Stimulated activated naive CD4-positive, alpha-beta T cell treated with Interleukin-2 at 50 U/mL for 16 hours (primary cell): ENCODE measurements around the gene KCNE2.
"Not testable (repeated sequence)": the region's sequence is repeated elsewhere in the genome, so short reads cannot be mapped to it uniquely, and the experiment has no call there.

ENCODE experiments used
- DNase-seq: peaks from one replicate; lab custom pipeline; 2025; lab: John Stamatoyannopoulos, UW

Gene KCNE2

DNA sequence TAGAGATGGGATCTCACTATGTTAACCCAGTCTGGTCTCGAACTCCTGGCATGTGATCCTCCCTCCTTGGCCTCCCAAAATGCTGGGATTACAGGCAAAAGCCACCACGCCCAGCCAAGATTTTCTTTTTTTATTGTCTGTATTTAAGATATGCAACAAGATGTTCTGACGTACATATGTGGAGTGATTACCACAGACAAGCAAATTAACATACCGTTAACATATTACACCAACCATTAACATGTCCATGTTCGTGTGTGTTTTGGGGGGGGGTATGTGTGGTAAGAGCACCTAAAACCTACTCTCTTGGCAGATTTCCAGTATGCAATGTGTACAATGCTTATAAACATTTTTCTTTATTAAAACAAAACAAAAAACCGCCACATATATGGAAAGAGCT, 10.6 kb upstream of the KCNE2 start:
- DNase-seq: no peak

GRCh38 chr21:34354836-34355235, 9.0 kb upstream of the KCNE2 start:
- no peak for DNase-seq

- DNase-seq: no peak
Measured at GRCh38 chr21:34355570-34355969, 8.2 kb upstream of the KCNE2 start.

- DNase-seq: no peak
Measured at GRCh38 chr21:34357889-34358288, 5.9 kb upstream of the KCNE2 start.

- DNase-seq: no peak
Measured at GRCh38 chr21:34358866-34359265, 4.9 kb upstream of the KCNE2 start.

DNA sequence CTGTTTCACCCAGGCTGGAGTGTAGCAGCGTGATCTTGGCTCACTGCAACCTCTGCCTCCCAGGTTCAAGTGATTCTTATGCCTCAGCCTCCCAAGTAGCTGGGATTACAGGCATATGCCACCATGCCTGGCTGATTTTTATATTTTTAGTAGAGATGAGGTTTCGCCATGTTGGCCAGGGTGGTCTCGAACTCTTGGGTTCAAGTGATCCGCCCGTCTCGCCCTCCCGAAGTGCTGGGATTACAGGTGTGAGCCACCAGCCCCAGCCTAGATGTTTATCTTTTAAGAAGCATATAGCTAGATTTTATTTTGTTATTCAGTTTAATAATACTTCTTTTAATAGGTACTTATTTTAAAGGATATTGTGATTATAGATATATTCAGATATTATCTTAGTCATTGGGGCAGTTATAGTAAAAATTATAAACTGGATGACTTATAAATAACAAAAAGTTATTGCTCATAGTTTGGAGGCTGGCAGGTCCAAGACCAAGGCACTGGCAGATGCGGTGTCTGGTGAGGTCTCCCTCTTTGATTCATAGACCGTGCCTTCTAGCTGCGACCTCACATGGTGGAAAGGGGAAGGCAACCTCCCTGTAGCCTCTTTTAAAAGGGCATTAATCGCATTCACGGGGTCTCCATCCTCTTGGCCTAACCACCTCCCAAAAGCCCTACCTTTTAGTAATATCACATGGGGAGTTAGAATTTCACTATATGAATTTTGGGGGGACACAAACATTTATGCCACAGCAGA, 3.1 kb upstream of the KCNE2 start:
- no peak for DNase-seq

DNA sequence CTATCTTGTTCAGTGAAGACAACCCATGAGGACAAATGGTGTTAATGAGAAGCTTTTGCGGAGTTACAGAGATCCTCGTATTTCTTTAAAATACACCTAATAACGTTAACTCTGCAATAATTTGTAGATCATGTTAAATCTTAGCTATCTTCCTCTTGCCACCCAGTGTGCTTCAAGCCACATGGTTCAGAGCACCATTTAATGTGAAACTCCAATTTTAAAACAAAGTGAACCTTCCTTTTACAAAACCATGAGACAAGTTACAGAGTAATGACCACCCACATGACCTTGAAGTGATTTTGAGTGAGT, 1.7 kb upstream of the KCNE2 start:
- DNase-seq: no peak

DNA sequence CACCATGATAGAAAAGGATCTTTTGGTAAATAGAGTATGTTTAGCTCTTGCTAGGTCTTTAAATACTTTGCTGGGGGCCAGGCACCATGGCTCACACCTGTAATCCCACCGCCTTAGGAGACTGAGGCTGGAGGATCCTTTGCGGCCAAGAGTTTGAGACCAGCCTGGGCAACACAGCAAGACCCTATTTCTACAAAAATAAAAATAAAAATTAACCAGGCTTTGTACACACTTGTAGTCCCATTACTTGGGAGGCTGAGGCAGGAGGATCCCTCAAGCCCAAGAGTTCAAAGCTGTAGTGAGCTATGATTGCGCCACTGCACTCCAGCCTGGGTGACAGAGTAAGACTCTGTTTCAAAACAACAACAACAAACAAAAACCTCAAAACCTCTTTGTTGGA, 1.1 kb upstream of the KCNE2 start:
- no peak for DNase-seq

- no peak for DNase-seq
Measured at GRCh38 chr21:34364921-34365320, 1.1 kb downstream of the KCNE2 start.

- DNase-seq: no peak
Measured at GRCh38 chr21:34365809-34366208, 2.0 kb downstream of the KCNE2 start.

DNA sequence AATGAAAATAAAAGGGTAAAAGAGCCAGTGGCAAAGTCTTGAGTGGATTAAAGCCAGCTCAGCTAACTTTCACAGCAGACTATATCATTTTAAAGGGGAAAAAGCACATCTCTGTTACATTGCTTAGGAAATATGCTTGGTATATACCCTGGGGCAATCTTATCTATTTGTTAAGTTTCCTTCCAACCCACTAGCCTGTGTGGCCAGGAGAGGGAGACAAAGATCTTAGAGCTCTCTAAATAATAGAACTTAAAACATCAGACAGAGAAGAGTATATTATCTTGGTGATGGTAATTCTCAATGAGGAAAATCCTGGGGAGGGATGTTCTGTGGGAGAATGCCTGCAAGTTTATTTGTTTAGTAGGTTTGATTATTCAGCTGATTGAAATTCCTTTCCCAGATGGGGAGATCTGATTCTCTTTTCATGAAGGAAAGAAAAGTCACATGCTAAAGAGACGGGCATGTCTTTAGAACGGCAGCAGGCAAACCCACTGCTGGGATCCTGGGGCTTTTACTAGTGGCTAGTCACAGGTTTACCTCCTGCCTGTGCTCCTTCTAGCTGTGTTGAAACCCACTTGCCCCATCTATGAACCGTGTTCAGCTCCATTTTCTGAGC, 3.6 kb downstream of the KCNE2 start:
- DNase-seq: peak; percentile 23

GRCh38 chr21:34369741-34370140, 5.9 kb downstream of the KCNE2 start:
- no peak for DNase-seq

DNA sequence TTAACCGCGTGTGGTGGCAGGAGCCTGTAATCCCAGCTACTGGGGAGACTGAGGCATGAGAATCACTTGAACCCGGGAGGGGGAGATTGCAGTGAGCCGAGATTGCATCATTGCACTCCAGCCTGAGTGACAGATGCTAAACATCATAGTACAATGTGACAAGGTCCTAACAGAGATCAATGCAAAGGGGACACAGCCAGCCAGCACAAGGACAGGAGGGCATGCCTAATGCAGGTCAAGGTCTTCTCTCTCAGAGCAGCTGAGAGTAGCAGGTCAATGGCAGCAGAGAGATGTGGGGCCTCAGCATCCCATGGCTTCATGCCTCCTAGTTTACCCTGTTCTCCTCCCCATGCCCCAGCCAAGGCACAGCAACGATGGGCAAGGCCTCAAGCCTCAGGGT, 8.5 kb downstream of the KCNE2 start:
- DNase-seq: no peak

DNA sequence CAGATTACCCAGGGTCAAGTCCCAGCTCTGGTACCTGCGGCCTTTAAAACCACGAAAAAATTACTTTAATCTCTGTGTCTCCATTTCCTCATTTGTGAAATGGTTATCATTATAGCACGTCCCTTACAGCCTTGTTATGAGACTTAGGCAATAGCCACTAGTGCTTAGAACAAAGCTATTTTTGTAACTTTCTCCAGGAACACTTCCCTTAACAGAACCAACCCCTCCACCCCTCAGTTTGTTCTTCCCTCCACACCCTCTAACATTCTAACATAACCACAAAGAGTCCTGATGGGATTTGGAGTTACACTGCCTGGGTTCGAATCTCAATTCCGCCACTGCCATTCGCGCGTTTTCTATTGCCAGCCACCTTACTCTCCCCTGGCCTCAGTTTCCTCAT, 10.7 kb downstream of the KCNE2 start:
- DNase-seq: not testable (repeated sequence)

GRCh38 chr21:34374940-34375618, 11.3 kb downstream of the KCNE2 start, which contains the start of gene SMIM11:
SMIM11 (plus strand) TSS chr21:34375507; CDS start chr21:34379505, 3,998 bp downstream.
- DNase-seq: not testable (repeated sequence)

DNA sequence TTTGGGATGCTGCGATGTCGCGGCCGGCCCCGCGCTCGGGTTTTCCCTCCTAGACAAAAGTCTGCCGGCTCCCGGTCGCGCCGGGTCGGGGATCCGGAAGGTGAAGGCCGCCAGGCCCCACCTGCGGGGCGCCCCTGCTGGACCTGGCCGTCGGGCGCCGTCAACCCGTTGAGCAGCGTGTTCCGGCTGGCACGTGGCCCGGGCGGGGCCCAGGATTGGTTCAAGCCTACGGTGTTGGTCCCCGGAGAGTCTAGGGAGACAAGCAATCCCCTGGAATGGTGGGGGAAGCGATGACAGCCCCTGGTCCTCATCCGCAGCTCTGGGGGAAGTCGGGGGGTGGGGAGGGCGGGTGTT, 11.8 kb downstream of the KCNE2 start:
- DNase-seq: not testable (repeated sequence)

DNA sequence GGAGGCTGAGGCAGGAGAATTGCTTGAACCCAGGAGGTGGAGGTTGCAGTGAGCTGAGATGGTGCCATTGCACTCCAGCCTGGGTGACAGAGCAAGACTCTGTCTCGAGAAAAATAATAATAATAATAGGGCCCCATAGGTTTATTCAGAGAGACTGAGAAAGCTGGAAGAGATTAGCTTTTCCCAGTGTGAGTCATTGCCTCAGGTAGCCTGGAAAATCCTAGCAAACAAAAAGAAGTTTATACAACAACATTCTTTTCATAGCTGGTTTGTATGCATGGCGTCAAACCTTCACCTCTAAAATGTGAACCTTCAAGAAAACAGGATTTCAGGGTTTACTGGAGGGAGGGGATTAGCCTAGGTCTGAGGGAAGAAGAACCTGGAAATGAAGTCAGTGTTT, 19.3 kb downstream of the KCNE2 start:
- not testable (repeated sequence) for DNase-seq

- DNase-seq: not testable (repeated sequence)
Measured at GRCh38 chr21:34383724-34384415, 20.1 kb downstream of the KCNE2 start.

GRCh38 chr21:34400522-34400921, 36.7 kb downstream of the KCNE2 start:
- not testable (repeated sequence) for DNase-seq

DNA sequence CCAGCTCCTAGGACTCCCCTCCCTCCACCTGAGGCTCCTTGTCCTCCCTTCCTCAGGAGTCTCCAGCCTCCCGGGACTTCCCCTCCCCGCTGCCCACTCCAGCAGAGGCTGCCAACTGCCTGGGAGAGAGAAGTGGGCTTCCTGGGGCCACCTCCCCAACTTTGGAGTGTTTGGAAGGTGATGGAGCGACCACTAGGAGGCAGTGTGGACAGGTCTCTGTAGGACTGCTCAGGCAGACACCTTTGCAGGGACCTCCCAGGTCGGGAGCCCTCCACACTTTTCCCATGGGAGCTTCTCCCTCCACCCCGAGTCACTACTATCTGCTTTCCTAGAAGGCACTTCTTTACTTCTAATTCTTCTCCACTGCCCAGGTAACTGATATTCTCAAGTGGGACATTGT, 40.9 kb downstream of the KCNE2 start:
- DNase-seq: not testable (repeated sequence)

- not testable (repeated sequence) for DNase-seq
Measured at GRCh38 chr21:34405686-34406085, 41.9 kb downstream of the KCNE2 start.

- not testable (repeated sequence) for DNase-seq
Measured at GRCh38 chr21:34406102-34406501, 42.3 kb downstream of the KCNE2 start.

GRCh38 chr21:34406676-34407075, 42.9 kb downstream of the KCNE2 start:
- DNase-seq: not testable (repeated sequence)
